Measurements from ENCODE around the gene RGS3. TPM values are rescaled to one million over a fixed set of nuclear protein-coding genes. Genes with fewer than 3 reads are reported as not detected.

RGS3 gene
- total RNA-seq, 1 donor from 2014 or later: 116 TPM

- DNase-seq (ENCODE audit: low spot score): no peak
Measured at GRCh38 chr9:113528088-113528487, 64.6 kb downstream of the RGS3 start.

- DNase-seq (ENCODE audit: low spot score): no peak
Measured at GRCh38 chr9:113528811-113529210, 65.3 kb downstream of the RGS3 start.

GRCh38 chr9:113529336-113530009 is 65.9 kb downstream of the RGS3 start:
- no peak for DNase-seq (ENCODE audit: low spot score)

GRCh38 chr9:113530022-113530635 is 66.6 kb downstream of the RGS3 start:
- no peak for DNase-seq (ENCODE audit: low spot score)

GRCh38 chr9:113530942-113531341 is 67.4 kb downstream of the RGS3 start:
- DNase-seq (ENCODE audit: low spot score): peak; percentile 14

GRCh38 chr9:113531919-113532808 is 68.6 kb downstream of the RGS3 start:
- DNase-seq (ENCODE audit: low spot score): peak; percentile 72

GRCh38 chr9:113532809-113533190 is 69.3 kb downstream of the RGS3 start:
- peak; percentile 35 for DNase-seq (ENCODE audit: low spot score)

- peak; percentile 75 for DNase-seq (ENCODE audit: low spot score)
Measured at GRCh38 chr9:113533335-113534225, 70.1 kb downstream of the RGS3 start.

- peak; percentile 18 for DNase-seq (ENCODE audit: low spot score)
Measured at GRCh38 chr9:113535756-113536155, 72.2 kb downstream of the RGS3 start.

- DNase-seq (ENCODE audit: low spot score): no peak
Measured at GRCh38 chr9:113536166-113536482, 72.6 kb downstream of the RGS3 start.

GRCh38 chr9:113536483-113537228 is 73.1 kb downstream of the RGS3 start:
- peak; percentile 90 for DNase-seq (ENCODE audit: low spot score)

GRCh38 chr9:113537229-113537810 is 73.8 kb downstream of the RGS3 start:
- peak; percentile 60 for DNase-seq (ENCODE audit: low spot score)

GRCh38 chr9:113538131-113538530 is 74.6 kb downstream of the RGS3 start:
- DNase-seq (ENCODE audit: low spot score): peak; percentile 57

GRCh38 chr9:113538701-113539430 is 75.3 kb downstream of the RGS3 start:
- DNase-seq (ENCODE audit: low spot score): peak; percentile 75

GRCh38 chr9:113540466-113540865 is 76.9 kb downstream of the RGS3 start:
- peak; percentile 39 for DNase-seq (ENCODE audit: low spot score)

- DNase-seq (ENCODE audit: low spot score): peak; percentile 73
Measured at GRCh38 chr9:113541019-113541900, 77.7 kb downstream of the RGS3 start.

- peak; percentile 22 for DNase-seq (ENCODE audit: low spot score)
Measured at GRCh38 chr9:113542006-113542405, 78.5 kb downstream of the RGS3 start.

- peak; percentile 87 for DNase-seq (ENCODE audit: low spot score)
Measured at GRCh38 chr9:113542741-113543140, 79.2 kb downstream of the RGS3 start.

Measured in mesenteric fat pad (tissue), 1 donor.